ENCODE data around the gene ZDHHC8.

ZDHHC8 gene

GRCh38 chr22:20095521-20095920 is 36.1 kb upstream of the ZDHHC8 start:
- no peak for DNase-seq (ENCODE audit: low read depth in 2 of 2)

DNA sequence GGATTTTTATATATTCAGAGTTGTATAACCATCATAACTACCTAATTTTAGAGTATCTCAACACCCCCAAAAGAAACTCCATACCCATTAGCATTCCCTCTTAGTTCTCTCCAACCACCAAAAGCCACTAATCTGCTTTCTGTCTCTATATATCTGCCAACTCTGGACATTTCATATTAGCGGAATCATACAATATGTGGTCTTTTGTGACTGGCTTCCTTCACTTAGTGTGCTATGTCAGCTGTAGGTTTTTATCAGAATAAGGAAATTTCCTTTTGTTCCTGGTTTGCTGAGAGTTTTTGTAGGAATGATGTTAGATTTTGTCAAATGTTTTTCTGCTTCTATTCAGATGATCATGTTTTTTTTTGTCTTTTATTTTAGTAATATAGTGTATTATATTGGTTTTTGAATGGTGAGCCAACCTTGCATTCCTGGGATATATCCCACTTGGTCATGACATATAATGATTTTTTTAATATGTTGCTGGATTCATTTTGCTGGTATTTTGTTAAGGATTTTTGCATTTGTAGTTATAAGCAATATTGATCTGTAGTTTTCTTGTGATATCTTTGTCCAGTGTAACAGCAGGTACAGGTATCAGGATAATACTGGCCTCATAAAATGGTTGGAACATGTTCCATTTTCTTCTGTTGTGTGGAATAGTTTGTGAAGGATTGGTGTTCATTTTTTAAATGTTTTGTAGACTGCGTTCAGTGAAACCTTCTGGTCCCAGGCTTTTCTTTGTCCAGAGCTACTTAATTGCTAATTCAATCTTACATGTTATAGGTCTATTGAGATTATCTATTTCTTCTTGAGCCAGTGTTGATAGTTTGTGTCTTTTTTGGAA is 34.8 kb upstream of the ZDHHC8 start:
- DNase-seq (ENCODE audit: low read depth in 2 of 2): no peak

DNA sequence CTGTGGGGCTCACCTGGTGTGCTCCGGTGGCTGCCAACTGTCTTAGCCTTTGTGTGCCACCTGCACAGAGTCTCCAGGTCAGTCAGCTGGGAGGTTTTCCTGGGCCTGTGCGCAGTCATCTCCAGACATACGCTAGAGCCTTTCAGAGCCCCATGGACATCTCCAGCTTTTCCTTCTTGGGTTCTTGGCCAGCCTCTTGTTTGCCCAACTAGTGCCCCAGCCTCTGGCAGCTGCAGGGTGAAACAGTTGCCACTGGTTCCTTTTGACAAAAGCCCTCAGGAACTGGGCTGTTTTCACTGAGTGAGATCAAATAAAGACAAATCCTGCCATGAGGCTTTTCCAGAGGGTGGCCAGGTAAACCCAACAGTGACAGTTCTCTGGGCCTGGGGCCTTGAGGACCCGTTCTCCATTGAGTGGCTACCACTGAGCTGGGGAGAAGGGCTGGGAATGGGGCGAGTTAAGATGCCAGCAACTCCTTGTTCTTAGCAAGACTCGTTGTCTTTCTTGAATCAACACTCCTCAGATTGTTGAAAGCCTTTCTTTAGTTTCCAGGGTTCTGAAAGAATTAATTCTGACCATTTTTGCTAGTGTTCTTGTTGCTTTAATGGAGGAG is 32.4 kb upstream of the ZDHHC8 start:
- no peak for DNase-seq (ENCODE audit: low read depth in 2 of 2)

DNA sequence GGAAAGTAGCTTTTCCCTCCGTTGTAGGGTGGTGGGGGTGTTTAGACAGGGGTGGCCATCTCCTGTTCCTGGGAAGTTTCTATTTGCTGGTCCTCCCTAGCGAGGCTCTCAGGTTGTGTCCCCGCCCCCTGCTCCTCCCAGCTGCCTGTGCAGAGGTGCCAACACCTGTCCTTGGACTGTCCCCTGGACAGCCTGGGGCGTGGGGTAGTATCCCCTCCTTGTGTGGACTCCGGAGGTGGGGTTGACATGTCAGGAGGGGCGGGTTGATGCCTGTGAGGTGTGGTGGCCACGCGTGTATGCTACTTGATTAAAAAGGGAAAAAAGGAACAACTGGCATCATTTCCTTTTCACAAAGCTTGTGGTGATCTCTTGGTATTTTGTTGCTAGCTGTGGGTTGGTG is 30.0 kb upstream of the ZDHHC8 start:
- DNase-seq (ENCODE audit: low read depth in 2 of 2): no peak

GRCh38 chr22:20102203-20102780 is 29.3 kb upstream of the ZDHHC8 start:
- DNase-seq (ENCODE audit: low read depth in 2 of 2): no peak

- DNase-seq (ENCODE audit: low read depth in 2 of 2): no peak
Measured at GRCh38 chr22:20105456-20106204, 26.0 kb upstream of the ZDHHC8 start.

GRCh38 chr22:20106205-20106848 is 25.3 kb upstream of the ZDHHC8 start:
- no peak for DNase-seq (ENCODE audit: low read depth in 2 of 2)

- no peak for DNase-seq (ENCODE audit: low read depth in 2 of 2)
Measured at GRCh38 chr22:20106849-20107237, 24.8 kb upstream of the ZDHHC8 start.

DNA sequence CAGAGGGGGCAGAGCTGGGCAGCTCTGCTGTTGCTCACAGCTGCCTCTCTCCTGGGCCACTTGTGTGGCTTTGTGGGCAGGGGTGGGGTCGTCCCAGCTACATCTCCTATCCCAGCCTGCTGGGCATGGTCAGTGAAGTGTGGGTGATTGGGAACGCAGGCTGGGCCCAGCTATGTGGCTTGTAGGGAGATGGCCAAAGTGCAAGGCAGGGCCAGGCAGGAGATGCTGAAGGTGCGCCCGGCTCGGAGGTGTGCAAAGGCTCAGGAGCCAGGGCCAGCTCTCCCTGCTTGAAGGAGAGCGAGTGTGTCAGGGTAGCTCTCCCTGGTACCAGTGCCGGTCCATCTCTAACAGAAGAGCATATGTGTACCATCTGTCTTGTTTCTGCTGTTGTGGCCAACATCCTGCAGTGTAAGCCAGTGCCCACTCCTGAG is 24.1 kb upstream of the ZDHHC8 start:
- DNase-seq (ENCODE audit: low read depth in 2 of 2): no peak

- DNase-seq (ENCODE audit: low read depth in 2 of 2): no peak
Measured at GRCh38 chr22:20107951-20108756, 23.4 kb upstream of the ZDHHC8 start.

GRCh38 chr22:20108757-20109230 is 22.8 kb upstream of the ZDHHC8 start:
- no peak for DNase-seq (ENCODE audit: low read depth in 2 of 2)

DNA sequence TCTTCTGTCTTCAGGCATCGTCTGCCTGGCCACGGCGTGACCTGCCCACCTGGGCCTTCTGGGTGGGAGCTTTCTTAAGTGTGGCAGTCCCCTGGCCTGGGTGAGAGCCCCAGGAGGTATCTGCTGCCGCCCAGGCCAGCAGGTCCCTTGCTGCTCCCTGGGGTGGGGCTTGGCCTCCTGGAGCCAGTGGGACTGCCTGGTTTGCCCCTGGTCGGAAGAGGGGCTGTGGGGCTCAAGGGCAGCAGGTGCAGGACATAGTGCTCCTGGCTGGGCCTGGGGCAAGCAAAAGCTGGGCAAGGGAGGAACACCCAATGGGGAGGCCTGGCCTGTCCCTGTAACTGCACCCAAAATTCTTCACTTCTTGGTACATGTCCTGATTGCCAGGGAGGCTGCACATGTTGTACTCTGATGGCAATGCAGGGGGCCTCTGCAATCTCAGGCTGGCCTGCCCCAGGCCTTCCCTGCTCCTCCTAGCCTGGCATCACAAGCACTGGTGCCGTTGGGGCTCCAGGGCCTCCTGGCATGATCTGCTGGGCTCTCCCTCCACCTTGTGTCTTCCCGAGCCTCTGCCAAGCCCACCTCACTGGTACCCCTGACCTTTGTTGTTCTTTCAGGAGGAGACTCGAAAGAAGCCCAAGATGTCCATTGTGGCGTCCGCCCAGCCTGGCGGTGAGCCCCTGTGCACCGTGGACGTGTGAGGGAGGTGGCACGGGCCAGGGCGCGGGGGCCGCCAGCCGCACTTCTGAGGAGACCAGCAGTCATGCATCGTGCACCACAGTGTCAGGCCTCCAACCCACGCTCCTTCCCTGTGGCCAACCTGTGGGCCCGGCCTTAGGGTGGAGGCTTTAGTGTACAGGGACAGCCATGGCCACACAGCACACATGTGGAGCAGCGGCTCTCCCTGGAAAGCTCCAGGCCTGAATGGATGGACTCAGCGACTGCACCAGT is 21.9 kb upstream of the ZDHHC8 start:
- DNase-seq (ENCODE audit: low read depth in 2 of 2): no peak

DNA sequence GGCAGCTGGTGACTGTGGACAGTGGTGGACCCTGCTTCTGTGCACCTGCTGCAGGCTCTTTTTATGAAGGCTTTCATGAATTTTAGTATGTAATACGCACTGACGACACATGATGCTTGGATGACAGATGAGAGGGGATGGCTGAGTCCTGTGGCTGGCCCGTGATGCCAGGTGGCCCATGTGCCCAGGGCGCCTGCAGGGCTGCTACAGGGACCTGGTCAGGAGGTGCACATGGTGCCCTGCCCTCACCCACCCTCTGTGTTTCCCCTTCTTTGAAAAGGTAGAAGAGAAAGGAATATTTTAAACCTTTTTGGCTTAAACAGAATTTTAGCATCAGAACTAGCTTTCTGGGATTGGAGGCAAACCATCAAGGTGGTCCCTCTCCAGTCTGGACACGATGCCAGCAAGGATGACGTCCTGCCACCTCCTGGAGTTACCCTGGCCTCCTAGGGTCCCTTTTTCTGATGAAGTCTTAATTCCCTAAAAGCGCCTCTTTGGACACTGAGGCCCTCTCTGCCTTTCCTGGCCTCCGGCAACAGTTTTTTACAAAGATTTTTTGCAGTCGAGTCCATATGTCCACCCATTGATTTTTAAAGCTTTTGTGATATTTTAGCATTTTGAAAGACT is 21.1 kb upstream of the ZDHHC8 start:
- no peak for DNase-seq (ENCODE audit: low read depth in 2 of 2)

- DNase-seq (ENCODE audit: low read depth in 2 of 2): no peak
Measured at GRCh38 chr22:20111045-20111688, 20.4 kb upstream of the ZDHHC8 start.

DNA sequence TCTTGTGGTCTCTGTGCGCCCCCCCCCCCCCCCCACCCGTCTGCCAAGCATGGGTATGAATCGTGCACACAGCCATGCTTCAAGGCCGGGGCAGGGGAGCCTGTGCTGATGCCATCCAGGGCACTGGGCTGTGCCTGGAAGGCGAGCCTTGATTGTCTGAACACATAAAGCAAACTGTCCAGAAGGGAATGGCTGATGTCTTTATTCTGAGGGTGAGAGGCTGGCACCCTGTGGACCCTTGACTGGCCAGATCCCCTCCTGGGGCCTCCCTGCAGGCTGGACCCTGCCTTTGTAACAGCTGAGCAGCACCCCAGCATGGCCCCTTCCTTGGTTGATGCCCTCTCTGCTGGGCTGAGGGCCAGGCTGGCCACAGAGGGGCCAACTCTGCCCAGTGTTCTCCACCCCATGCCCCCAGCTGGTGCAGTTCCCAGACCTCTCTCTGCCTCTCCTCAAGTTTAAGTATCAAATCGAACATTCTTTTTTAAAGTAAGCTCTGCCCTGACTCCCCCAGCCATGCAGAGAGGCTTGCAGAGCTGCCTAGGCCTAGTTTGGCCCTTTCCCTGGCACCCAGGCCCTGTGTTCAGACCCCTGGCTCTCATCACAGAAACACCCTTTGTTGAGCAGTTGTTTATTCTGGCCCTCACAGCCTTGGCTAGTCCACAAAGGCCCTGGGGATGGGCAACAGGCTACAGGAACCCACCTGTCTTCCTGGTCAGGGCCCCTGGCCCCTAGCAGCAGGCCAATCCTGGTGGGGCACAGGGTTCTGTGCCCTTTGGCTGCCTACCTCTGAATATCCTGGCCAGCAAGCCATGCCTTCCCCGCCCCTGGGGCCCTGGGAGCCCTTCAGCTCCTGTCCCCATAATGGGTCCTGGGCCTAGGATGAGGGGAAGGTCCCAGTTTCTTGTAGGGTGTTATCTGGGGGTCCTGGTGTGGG is 19.6 kb upstream of the ZDHHC8 start:
- no peak for DNase-seq (ENCODE audit: low read depth in 2 of 2)

GRCh38 chr22:20112623-20113511 is 18.7 kb upstream of the ZDHHC8 start:
- no peak for DNase-seq (ENCODE audit: low read depth in 2 of 2)

Data from activated CD8-positive, alpha-beta memory T cell treated with anti-CD3 and anti-CD28 coated beads for 4 hours (primary cell).